ENCODE results near the gene CCDC78. TPM values are rescaled to one million over a fixed set of nuclear protein-coding genes. Genes with fewer than 3 reads are reported as not detected.

CCDC78 gene
- total and polyA plus RNA-seq, 2 of the 13 experiments (the other 11 are each of a cell fraction or from before 2014, with no cell fraction given) = 0.53 to 1.5 TPM

- no peak overlapping the region for H3K4me3 ChIP-seq (replicated peaks in 1 of 3; ENCODE audit: insufficient read depth in 1 of 3, low read depth in 2 of 3, low read length in 3 of 3)
- peaks cover 11 to 20% of the 10 kb centered on the region in 2 experiments; a peak in 4 of 5 replicates for H3K36me3 ChIP-seq (replicated peaks in 1 of 2; ENCODE audit: control insufficient read depth in 1 of 2, insufficient read depth in 2 of 2, low read length in 2 of 2)
- 0 out of 2 replicates have a peak, but pooled peaks cover 3% of the 10 kb centered on the region for H4K20me1 ChIP-seq (ENCODE audit: insufficient read depth, low read length)
- BruUV-seq (replicated peaks) = no TSS peak
- H3K9ac ChIP-seq (ENCODE audit: insufficient read depth, low read depth, low read length) = no peak overlapping the region
- CTCF ChIA-PET (ENCODE audit: low intra/inter-chr PET ratio, low total read pairs) = interaction anchor here (1.1 to 1.5 kb wide), 2 partner anchors 18 to 75 kb away, joined by 3 to 4 read pairs; partner anchors contain the start of gene RHOT2
- H3K79me2 ChIP-seq (ENCODE audit: insufficient read depth, low read length) = peaks cover 15% of the 10 kb centered on the region
- no peak overlapping the region for H2AFZ ChIP-seq (ENCODE audit: low read length)
- WGBS (ENCODE audit: low lambda C conversion rate) = 71% methylated on average over 8 of the region's 10 CpGs
- in situ Hi-C loops (cut with HindIII; ENCODE audit: extremely low pct_ligation_motif_present, low pct_unique_long_range_greater_than_20kb) = no loop called here
- no peak overlapping the region for H3K27ac ChIP-seq (ENCODE audit: extremely low read length, insufficient read depth, low read length)
- H3K9me3 ChIP-seq (ENCODE audit: low read length) = no peaks in the 10 kb centered on the region
- H3K27me3 ChIP-seq (ENCODE audit: control insufficient read depth in 1 of 2, insufficient read depth in 2 of 2, low read length in 2 of 2) = no peaks in the 10 kb centered on the region; a peak in 1 of 5 replicates
- H3K4me2 ChIP-seq (ENCODE audit: low read depth, low read length) = no peak overlapping the region
- FAIRE-seq = no peak
- peak; percentile 41 for DNase-seq (ENCODE audit: low spot score)
- peak; percentile 63 for ATAC-seq
- intact Hi-C loops (cut with micrococcal nuclease; ENCODE audit: unreplicated experiment) = no loop called here
- POLR2A ChIA-PET = interaction anchor here (1.2 kb wide), 1 partner anchor 34 kb away, joined by 3 read pairs; the partner anchor contains the start of gene ANTKMT
- H3K4me1 ChIP-seq (ENCODE audit: insufficient read depth, low read length) = peaks cover 31% of the 10 kb centered on the region
- TF ChIP-seq CERS6 (CRISPR knock-in tag; IDR thresholded peaks at IDR 0.05) (no peak), ZNF788 (CRISPR knock-in tag; IDR thresholded peaks at IDR 0.05; ENCODE audit: borderline replicate concordance) (peak; percentile 20; the same call in 1 of the 2 replicates), ZNF547 (CRISPR knock-in tag; IDR thresholded peaks at IDR 0.05) (no peak), RFXANK (CRISPR knock-in tag; IDR thresholded peaks at IDR 0.05) (no peak), POLR2G (IDR thresholded peaks at IDR 0.05; ENCODE audit: low read depth, low read length) (0 out of 2 replicates have a peak, but pooled peaks have one; percentile 16), CTCF (CRISPR knock-in tag; IDR thresholded peaks at IDR 0.05) (peak; percentile 74), RAD21 (CRISPR knock-in tag; IDR thresholded peaks at IDR 0.05) (0 out of 2 replicates have a peak, but pooled peaks have one; percentile 12), HNRNPLL (IDR thresholded peaks at IDR 0.05; ENCODE audit: low read depth, low read length, poor library complexity, severe bottlenecking) (peak; percentile 25), ZBTB33 (CRISPR knock-in tag; IDR thresholded peaks at IDR 0.05) (peak; percentile 46; the same call in 1 of the 2 replicates), ZNF687 (CRISPR knock-in tag; IDR thresholded peaks at IDR 0.05) (0 out of 2 replicates have a peak, but pooled peaks have one; percentile 28), HNRNPL (IDR thresholded peaks at IDR 0.05; ENCODE audit: low read depth, low read length) (peak; percentile 91), ZNF644 (CRISPR knock-in tag; IDR thresholded peaks at IDR 0.05; ENCODE audit: low read depth) (no peak), GABPB1 (CRISPR knock-in tag; IDR thresholded peaks at IDR 0.05) (0 out of 2 replicates have a peak, but pooled peaks have one; percentile 21), ZBTB38 (CRISPR knock-in tag; IDR thresholded peaks at IDR 0.05) (0 out of 2 replicates have a peak, but pooled peaks have one; percentile 30), XRCC5 (optimal IDR thresholded peaks at IDR 0.05; ENCODE audit: low read length) (peak; percentile 63)
These were observed 40.3 kb downstream of the CCDC78 start for GRCh38 chr16:685967-686366.
